Fibroblast of the aortic adventitia (primary cell): ENCODE measurements around the gene PET117. TPM values are rescaled to one million over a fixed set of nuclear protein-coding genes. Genes with fewer than 3 reads are reported as not detected.
"Not testable (repeated sequence)": the region's sequence is repeated elsewhere in the genome, so short reads cannot be mapped to it uniquely, and the experiment has no call there.

Experiments
- DNase-seq: peaks from one replicate; pipeline ENCODE4 v3.0.0-alpha.2; 2010; ENCODE audit warnings: low read depth
- H3K4me3 ChIP-seq: 2 replicates; pipeline ENCODE4 v1.5.1; 2011; ENCODE audit warnings: low read depth, mild to moderate bottlenecking, control low read depth, low read length, moderate library complexity
- small RNA-seq: library from RNA; depleted of rRNA; stranded (forward); fragments of <200 nt; gene quantifications from one replicate; pipeline ENCODE3, GENCODE V24; 2012
- total RNA-seq: library from RNA; depleted of rRNA; stranded (reverse); fragments of >200 nt; gene quantifications from 2 replicates; pipeline ENCODE4 v1.2.3, GENCODE V29; 2012; ENCODE audit warnings: low replicate concordance
- TF ChIP-seq, protein P1 (sequence below): IDR thresholded peaks from 2 replicates; pipeline ENCODE4 v1.5.1; 2011; ENCODE audit warnings: mild to moderate bottlenecking, low read length, control low read depth, inconsistent platforms; ENCODE audit not compliant: insufficient read depth

Gene PET117
- total RNA-seq, 1 donor, result 12.9 TPM

DNA sequence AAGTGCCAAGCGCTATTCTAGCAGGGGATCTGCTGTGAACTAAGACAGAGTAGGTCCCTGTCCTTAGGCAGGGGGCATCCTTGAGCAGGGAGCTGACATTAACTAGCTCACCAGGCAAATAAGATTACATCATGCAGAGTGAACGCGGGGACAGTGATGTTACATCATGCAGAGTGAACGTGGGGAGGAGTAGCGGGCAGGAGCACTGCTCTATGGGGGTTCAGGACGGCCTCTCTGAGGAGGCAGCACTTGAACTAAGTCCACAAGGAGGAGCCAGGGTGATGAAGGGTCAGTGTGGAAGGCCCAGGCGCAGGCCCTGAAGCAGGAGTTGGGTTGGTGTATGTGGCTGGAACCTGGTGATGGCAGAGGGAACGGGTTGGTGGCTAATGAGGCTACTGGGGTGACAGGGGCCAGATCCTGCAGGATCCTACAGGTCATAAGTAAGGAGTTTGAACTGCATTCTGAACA, 38.7 kb downstream of the PET117 start:
- H3K4me3 ChIP-seq, result no peak overlapping the region
- TF ChIP-seq, protein P1, sequence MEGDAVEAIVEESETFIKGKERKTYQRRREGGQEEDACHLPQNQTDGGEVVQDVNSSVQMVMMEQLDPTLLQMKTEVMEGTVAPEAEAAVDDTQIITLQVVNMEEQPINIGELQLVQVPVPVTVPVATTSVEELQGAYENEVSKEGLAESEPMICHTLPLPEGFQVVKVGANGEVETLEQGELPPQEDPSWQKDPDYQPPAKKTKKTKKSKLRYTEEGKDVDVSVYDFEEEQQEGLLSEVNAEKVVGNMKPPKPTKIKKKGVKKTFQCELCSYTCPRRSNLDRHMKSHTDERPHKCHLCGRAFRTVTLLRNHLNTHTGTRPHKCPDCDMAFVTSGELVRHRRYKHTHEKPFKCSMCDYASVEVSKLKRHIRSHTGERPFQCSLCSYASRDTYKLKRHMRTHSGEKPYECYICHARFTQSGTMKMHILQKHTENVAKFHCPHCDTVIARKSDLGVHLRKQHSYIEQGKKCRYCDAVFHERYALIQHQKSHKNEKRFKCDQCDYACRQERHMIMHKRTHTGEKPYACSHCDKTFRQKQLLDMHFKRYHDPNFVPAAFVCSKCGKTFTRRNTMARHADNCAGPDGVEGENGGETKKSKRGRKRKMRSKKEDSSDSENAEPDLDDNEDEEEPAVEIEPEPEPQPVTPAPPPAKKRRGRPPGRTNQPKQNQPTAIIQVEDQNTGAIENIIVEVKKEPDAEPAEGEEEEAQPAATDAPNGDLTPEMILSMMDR, result no peak
- DNase-seq, result no peak

DNA sequence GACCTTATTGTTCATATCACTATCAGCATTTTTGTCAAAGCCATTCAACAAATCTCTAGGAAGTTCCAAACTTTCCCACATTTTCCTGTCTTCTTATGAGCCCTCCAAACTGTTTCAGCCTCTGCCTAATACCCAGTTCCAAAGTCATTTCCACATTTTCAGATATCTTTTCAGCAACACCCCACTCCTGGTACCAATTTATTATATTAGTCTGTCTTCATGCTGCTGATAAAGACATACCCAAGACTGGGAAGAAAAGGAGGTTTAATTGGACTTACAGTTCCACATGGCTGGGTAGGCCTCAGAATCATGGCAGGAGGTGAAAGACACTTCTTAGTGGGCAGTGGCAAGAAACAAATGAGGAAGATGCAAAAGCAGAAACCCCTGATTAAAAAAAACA, 42.7 kb downstream of the PET117 start:
- DNase-seq, result not testable (repeated sequence)

DNA sequence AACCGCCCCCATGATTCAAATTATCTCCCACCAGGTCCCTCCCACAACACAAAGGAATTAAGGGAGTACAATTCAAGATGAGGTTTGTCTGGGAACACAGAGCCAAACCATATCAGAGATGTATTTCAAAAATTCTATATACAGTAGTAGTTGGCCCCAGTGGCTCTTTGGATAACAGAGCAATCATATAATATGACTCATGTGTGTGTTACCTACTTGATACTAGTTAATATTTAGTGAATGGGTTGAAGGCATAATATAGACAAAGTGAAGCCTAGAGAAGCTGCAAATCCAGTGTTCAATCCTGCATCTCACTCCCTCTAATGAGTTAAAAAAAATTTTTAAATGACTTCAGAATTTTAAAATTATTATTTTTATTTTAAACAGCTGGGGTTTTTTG, 43.2 kb downstream of the PET117 start:
- H3K4me3 ChIP-seq, result no peak overlapping the region
- DNase-seq, result no peak
- TF ChIP-seq, protein P1, result no peak

More for the DNA sequence above, 42.7 kb downstream of the PET117 start:
- H3K4me3 ChIP-seq, result not testable (repeated sequence)

DNA sequence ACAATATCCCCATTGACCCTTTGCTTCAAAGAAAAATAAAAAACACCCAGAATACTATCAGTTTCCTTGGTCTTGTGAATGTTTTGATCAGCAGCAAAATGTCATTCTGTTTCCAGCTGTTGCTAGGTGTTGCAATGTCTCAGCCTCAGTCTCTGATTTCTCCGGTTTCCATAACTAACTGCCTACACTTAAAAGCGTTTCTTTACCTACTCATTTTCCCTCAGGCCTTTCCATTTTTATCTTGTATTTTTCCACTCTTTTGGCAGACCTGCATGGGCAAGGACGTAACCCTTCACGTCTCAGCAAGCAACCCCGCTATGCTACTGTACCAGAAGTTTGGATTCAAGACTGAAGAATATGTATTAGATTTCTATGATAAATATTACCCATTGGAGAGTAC, 49.4 kb downstream of the PET117 start:
- TF ChIP-seq, protein P1, result no peak
- no peak for DNase-seq
- no peak overlapping the region for H3K4me3 ChIP-seq

DNA sequence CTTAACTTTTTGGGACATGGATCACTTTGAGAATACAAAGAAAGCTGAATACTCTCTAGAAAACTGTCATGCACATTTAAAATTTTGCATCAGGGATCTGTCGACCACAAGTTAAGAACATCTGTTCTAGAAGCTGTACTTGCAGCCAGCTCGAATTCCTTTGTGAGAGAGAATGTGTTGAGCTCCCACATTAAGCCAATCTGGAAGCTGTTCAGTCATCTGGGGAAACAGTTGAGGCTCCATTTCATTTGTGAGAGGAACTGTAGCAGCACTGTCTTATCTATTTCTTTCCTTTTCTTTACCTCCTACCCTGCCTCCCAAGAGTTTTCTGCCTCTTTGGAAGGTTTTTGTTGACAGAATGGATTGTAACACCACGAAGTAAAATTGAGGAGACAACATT, 50.8 kb downstream of the PET117 start:
- no peak overlapping the region for H3K4me3 ChIP-seq
- DNase-seq, result peak; percentile 44
- TF ChIP-seq, protein P1, result no peak

DNA sequence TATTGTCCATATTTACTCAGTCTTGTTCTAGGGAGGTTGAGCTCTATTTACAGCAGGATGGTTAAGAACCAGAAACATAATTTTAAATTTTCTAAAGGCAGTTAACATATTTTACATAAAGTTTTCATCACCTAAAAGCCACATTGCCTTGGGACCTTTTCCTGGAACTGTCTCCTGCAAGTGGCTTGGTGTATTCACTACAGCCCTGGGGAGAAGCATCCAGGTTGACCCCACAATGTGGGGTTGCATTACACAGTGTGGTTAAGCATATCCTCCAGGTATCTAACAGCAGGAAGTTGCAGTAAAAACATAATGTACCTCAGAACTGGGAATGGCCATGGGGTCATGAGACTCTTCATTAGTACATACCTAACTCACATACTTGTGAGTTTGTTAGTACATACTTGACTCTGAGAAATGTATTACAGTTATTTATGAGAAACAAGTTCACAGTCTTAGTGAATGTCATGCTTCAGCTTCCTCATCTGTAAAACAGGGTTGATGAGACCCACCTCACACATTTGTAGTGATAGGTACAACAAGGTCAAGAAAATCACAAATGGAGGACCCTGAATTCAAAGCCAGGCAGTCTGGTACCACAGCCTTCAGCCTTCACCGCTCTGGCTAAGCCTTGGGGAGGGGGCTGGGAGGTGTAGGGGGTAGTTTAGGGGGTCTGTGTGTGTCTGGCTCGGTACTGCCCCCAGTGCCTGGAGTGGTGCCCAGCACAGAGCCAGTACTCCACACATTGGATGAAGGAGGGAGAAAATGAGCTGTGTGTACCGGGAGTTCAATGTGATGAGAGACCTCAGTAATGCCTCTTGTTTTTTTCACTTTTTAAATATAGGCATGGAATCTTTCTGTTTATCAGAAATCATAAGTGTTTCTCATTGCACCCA, 52.9 kb downstream of the PET117 start:
- H3K4me3 ChIP-seq, result no peak overlapping the region
- no peak for DNase-seq
- TF ChIP-seq, protein P1, result no peak

DNA sequence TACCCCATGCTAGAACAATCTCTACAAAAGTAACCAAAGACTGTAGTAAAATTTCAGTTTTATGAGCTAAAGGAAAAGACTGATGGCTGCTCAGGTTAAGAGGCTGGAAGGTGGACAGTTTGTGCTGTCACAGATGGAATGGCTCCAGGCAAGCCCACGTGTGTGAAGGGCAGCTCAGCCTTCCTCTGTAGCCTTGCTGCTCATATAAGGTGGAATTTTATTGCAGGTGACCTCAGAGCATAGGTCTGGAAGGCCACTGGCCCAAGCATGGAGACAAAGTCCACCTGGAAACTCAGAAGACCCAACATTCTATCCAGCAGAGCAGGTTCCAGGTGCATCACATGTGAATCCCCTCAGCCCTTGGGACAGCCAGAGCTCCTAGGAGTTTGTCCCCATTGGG, 53.6 kb downstream of the PET117 start:
- TF ChIP-seq, protein P1, result no peak
- H3K4me3 ChIP-seq, result no peak overlapping the region
- DNase-seq, result no peak

Small RNAs within 50 kb of the gene (small RNA-seq; reads per million reads assigned to genes)
- not detected for gene RF00019
- not detected for gene RNU7-137P

Other genes starting within 250 kb of the PET117 start
- 99.7 and 147 TPM in 2 replicates for gene SNX5, start 169.1 kb upstream of the PET117 start, total RNA-seq
- gene MGME1, start 168.8 kb upstream of the PET117 start, total RNA-seq, result 6.3 and 18.6 TPM in 2 replicates
- gene OVOL2, start 79.9 kb upstream of the PET117 start, total RNA-seq, result not detected in 2 replicates
- 18.2 and 30.7 TPM in 2 replicates for gene KAT14, start within 50 bp of the PET117 start, total RNA-seq
- 14.6 and 22.2 TPM in 2 replicates for gene ZNF133, start 150.7 kb downstream of the PET117 start, total RNA-seq